Measurements from ENCODE around the gene TP53I3.
A peak's percentile ranks its signal among the peaks of the same experiment; 100 is the strongest.
"Not testable (repeated sequence)": the region's sequence is repeated elsewhere in the genome, so short reads cannot be mapped to it uniquely, and the experiment has no call there.

Gene TP53I3

DNA sequence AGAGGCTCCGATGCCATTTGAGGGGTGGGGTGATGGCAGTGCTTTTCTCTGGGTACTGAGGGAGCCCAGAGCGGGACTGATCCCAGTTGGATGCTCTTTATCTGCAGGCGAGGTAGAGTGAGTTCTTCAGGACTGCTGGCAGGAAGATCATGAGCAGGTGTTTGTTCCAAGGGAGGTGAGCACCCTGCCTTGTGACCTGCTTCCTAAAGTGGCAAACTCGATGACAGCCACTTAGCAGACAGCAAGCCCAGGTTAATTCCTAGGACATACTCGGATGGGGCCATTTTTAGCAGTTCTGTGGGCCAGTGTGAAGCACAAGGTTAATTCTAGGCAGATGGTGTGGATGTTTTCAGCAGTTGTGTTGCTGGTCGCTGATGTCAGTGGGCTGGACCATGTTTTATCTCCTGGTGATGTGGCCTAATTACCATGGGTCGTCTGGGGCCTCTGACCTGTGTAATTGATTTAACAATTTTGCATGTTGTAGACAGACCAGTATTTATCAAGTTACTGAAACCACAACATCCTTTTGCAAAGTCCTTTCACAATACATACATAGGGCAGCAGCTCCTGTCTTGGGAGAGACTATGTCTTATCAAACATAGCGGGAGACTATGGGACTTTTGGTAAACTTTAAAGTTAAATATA is 30.1 kb downstream of the TP53I3 start:
- DNase-seq (ENCODE audit: low read depth in 2 of 2): no peak

DNA sequence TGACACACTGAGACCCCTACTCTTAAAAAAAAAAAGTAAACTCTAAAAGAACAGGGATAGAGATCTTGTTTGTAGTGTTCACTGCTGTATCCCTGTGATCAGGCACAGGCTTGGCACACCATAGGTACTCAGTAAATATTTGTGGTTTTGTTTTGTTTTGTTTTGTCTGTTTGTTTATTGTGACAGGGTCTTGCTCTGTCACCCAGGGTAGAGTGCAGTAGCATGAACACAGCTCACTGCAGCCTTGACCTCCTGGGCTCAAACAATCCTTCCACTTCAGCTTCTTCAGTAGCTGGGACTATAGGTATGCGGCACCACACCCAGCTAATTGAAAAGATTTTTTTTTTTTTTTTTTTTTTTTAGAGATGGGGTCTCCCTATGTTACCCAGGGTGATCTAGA is 31.7 kb downstream of the TP53I3 start:
- no peak for DNase-seq (ENCODE audit: low read depth in 2 of 2)

DNA sequence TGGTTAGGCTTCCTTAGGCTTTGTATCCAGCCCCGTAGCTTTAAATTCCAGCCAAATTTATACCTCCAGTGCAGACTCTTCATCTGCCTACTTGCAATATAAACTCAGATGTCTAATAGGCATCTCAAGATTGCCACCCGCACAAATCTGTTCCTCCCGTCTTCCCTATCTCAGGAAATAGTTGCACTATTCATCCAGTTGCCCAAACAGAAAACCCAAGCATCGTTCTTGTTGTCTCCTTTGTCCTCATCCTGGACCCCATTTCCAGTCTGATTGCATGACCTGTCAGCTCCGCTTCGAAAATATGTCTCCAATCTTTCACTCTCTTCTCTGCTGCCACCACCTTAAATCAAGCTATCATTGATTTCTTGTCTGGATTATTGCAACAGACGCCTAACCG is 32.8 kb downstream of the TP53I3 start:
- no peak for DNase-seq (ENCODE audit: low read depth in 2 of 2)

DNA sequence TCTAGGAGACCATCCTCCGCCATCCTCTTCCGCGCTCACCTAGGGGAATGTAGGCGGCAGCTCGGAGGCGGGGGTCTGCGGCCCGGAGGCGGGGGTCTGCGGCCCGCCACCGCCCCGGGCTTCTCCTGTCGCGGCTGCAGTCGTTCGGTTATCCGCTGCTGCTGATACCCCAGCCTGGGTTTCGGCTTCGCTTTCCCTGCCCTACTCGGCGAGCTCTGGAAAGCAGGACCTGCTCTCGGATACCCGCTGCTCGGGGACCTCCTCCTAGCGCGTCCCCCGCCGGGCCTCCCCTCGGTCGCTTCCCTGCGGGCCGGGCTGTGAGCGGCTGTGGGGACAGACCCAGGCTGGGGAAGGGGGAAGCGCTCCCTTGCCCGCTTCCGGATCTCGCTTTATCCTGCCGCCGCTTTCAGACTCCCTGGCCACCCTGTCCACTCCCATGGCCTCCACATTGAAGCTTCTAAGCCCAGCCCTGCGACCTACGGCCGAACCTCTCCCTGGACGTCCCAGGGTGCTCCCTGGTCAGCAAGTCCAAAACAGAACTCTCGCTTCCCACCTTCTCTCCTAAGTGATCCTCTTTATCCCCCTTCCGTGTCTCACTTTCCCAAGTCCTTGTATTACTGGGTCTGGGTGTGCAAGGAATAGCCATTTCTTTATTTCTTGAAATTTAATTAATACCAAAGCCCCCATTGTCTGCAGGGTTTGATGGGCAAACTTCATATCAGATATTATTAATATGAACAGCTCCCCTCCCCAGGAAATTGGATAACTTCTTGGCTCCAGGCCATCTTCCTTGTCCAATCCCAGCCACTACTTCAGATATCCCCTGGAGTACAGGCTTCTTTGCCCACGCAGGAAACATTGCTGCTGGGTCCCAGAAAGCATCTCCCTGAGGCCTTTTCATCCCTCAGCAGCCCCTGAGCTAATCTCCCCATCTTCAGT is 34.3 kb downstream of the TP53I3 start:
- DNase-seq (ENCODE audit: low read depth in 2 of 2): no peak

DNA sequence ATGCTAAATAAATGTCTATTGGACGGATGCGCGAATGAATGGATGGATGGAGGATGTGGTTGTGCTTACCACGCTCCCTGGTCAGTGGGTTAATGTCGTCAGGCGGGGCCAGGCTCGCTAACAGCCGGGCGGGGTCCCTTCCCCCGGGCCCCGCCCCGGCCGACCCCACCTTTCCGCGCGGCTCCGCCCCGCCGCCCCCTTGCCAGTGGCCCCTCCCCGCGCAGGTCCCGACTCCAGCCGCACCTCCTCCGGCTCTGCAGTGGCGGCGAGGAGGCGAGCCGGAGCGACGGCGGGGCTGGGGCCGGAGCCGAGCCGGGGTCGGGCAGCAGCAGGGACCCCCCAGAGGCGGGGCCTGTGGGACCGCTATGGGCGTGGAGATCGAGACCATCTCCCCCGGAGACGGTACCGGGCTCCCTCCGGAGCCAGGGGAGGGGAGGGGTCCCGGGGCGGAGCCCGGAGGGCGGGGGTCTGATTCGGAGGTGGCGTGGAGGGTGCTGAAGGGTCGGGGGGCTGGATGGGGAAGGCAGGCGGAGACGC is 35.1 kb downstream of the TP53I3 start, which contains the start of gene FKBP1B:
TSS of gene FKBP1B (plus strand) at position 257 of the 537 bp plus-strand sequence. CDS start at position 366, 109 bp downstream.
- no peak for DNase-seq (ENCODE audit: low read depth in 2 of 2)

DNA sequence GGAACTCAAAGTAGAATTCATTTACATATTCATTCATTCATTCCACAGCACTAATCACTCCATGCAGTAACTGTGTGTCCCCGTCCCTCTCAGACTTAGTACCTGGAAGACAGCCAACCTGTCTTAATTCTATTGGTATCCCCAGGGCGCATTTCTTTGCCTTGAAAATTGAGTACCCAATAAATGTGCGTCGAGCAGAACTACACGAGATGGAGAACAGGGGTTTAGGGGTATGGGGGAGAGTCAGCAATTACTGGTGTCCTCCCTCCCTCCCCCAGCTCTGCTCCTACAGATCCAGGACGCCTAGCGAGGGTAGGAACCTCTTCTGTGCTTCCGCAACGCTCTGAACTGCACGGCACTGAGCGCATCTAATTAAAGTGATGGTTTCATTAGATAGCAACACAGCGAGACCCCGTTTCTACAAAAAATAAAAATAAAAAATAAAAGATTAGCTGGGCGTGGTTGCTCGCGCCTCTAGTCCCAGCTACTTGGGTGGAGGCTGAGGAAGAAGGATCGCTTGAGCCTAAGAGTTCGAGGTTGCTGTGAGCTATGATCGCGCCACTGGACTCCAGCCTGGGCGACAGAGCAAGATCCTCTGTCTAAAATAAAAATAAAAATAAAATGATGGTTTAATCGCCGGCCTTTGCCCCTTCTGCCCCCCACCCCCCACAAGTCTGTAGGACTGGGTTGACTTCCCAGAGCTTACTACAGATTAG is 35.7 kb downstream of the TP53I3 start:
- DNase-seq (ENCODE audit: low read depth in 2 of 2): no peak

DNA sequence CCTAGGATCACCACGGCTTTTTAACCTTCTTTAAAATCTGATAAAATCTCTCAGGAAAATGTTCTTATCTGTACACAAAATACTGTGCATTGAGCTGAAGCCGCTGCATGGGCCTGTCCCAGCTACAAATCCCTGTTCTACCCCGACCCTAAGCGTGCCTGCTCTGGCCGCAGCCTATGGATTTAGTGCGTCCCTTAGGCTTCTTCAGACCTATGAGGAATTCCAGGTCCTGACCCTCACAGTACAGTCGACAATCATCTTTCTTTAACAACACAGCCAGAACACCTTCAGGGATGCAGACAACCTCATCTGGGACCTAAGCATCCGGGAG is 37.0 kb downstream of the TP53I3 start:
- no peak for DNase-seq (ENCODE audit: low read depth in 2 of 2)

DNA sequence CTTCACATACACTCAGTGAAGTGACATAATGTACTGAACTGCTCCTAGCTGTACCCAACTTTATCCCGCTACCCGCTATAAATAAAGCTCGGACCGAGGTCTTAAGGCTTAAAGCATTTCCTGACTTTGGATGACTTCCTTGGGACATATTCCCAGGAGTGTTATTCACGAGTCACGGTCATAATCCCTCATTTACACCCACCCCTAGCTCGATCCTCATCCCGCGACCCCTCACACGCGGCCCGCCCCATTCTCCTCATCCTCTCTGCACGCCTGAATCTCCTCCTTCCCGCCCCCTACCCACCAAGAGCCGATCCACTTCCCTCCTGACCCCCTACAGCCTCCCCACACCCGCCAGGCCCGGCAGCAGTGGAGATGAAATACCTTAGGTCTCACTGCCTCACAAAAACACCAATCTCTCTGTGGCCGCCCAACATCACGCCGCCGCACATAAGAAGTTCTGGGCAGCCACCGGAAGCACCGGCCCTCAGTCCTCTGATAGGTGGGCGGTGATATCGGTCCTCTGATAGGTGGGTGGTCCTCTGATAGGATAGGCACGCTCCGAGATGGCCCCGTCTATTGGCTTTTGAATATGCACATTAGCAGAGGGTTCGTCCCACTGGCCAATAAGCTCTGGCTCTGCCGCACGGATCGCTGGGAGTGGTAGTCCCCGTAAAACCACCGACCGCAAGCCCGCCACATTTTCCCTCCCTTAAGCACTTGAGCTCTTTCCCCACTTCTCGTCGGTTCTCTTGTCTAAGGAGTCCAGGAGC is 37.5 kb downstream of the TP53I3 start, which contains the start of gene WDCP:
TSS of gene WDCP (minus strand) at position 462 of the 773 bp plus-strand sequence. CDS start 7,897 bp downstream, outside the sequence.
- peak; percentile 95 for DNase-seq (ENCODE audit: low read depth in 2 of 2)

DNA sequence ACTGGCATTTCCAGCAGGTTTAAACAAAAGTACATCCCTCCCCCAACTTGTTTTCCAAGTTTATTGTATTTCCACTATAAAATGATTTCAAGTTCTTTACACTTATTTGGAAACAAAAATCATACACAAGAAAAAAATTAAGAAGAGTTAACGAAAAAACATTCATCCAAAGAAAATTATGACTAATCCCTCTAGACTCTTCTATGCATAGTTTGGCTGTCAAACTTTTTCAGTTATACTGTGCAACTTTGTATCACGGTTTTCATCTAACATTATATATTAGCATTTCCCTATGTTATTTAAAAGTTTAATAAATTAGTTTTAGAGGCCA is 38.1 kb downstream of the TP53I3 start:
- DNase-seq (ENCODE audit: low read depth in 2 of 2): no peak

DNA sequence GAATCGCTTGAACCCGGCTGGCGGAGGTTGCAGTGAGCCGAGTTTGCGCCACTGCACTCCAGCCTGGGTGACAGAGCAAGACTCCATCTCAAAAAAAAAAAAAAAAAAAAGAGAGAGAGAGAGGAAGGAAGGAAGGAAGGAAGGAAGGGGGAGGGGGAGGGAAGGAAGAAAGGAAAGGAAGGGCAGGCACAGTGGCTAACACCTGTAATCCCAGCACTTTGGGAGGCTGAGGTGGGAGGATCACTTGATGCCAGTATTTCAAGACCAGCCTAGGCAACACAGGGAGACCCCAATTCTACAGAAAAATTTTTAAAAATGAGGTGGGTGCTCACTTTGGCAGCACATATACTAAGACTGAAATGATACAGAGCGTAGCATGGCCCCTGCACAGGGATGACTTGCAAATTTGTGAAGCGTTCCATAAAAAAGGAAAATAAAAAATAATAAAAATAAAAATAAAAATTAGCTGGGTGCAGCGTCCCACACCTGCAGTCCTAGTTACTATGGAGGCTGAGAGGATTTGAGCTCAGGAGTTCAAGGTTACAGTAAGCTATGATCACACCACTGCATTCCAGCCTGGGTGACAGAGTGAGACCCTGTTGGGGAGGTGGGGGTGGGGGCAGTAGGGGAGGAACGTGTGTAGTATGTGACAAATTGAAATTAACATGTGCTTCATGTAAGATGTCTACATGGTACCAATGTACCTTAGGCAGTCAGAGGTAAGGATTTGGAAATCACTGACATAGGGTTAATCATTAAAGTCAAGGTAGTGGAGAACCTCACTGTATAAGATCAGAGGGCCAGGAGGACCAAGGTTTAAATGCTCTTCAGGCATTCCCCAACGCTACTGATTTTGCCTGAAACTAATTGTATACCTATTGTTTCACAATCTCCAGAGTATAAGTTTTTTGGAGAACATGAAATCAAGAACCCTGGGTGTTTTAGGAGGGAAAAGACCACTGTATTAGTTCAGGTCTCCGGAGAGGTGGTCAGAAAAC is 38.8 kb downstream of the TP53I3 start:
- DNase-seq (ENCODE audit: low read depth in 2 of 2): no peak

DNA sequence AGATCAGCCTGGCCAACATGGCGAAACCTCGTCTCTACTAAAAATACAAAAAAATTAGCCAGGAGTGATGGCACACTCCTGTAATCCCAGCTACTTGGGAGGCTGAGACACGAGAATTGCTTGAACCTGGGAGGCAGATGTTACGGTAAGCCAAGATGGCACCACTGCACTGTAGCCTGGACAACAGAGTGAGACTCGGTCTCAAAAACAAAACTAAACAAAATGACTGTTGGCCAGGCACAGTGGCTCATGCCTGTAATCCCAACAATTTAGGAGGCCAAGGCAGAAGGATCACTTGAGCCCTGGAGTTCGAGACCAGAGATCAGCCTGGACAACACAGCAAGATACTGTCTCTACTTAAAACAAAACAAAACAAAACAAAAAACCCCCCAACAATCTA is 41.5 kb downstream of the TP53I3 start:
- DNase-seq (ENCODE audit: low read depth in 2 of 2): not testable (repeated sequence)

DNA sequence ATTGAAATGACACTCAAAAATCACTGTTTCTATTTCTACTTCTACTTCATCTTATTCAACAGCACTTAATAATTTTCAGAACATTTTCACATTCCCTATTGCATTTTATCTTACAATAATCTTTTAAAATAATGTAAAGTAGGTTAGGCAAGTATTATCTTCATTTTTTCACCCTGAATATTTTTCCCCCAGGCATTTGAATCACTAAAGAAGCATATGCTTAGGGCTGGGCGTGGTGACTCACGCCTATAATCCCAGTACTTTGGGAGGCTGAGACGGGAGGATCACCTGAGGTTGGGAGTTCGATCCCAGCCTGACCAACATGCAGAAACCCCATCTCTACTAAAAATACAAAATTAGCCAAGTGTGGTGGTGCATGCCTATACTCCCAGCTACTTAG is 44.1 kb downstream of the TP53I3 start:
- DNase-seq (ENCODE audit: low read depth in 2 of 2): no peak

DNA sequence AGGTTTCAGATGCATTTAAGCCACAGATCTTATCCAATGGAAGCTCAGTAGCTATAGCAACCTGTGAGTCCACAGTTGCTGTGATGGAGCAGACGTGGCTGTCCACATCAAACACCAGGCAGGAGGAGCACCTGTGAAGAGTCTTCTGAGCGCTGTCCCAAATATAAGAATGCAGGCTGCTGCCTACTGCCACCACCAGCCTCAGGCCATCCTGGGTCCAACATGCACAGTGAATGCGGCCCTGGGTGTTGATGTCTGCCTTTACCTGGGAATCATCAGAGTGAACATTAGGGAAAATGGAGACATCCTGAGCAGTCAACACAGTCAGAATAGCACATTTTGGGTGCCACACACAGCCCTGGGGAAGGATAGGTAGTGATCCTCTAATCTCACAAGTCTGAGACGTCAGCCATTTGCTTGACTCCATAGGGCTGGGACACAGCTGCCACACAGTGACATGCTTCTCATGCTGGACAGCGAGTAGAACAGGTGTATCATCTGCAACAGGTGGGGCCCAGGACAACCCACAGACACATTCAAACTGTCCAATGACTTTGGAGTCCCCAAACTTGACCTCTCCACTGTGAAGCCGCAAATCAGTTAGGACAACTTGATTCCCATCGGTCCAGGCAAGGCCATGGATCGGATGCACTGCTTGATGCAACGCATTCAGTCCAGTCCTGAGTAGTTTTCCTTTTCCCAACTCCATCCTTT is 45.7 kb downstream of the TP53I3 start:
- DNase-seq (ENCODE audit: low read depth in 2 of 2): no peak
